ENCODE measurements around the gene IGFBP5.

IGFBP5 gene

DNA sequence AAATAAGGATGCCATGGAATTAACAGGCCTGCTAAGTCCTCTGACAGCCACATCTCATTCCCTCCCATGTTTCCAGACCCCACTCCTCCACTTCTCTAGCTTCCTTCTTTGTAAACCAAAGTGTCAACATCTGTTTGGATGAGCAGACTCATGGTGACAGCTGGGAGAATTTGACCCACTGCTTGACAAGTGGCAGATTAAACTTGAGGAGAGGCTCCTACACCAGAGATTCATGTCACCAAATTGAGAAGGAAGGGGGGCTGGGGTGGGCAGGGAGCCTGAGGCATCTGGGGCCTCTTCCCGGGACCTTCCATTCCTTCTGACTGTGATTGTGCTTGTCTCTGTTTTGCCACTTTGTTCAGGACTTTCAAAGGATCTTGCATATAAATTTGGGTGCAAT, 41.0 kb upstream of the IGFBP5 start:
- TF ChIP-seq, protein P1, sequence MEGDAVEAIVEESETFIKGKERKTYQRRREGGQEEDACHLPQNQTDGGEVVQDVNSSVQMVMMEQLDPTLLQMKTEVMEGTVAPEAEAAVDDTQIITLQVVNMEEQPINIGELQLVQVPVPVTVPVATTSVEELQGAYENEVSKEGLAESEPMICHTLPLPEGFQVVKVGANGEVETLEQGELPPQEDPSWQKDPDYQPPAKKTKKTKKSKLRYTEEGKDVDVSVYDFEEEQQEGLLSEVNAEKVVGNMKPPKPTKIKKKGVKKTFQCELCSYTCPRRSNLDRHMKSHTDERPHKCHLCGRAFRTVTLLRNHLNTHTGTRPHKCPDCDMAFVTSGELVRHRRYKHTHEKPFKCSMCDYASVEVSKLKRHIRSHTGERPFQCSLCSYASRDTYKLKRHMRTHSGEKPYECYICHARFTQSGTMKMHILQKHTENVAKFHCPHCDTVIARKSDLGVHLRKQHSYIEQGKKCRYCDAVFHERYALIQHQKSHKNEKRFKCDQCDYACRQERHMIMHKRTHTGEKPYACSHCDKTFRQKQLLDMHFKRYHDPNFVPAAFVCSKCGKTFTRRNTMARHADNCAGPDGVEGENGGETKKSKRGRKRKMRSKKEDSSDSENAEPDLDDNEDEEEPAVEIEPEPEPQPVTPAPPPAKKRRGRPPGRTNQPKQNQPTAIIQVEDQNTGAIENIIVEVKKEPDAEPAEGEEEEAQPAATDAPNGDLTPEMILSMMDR (IDR thresholded peaks at IDR 0.05), result no peak
- no peak for DNase-seq (ENCODE audit: low spot score)
- H3K27ac ChIP-seq, result no peak overlapping the region

DNA sequence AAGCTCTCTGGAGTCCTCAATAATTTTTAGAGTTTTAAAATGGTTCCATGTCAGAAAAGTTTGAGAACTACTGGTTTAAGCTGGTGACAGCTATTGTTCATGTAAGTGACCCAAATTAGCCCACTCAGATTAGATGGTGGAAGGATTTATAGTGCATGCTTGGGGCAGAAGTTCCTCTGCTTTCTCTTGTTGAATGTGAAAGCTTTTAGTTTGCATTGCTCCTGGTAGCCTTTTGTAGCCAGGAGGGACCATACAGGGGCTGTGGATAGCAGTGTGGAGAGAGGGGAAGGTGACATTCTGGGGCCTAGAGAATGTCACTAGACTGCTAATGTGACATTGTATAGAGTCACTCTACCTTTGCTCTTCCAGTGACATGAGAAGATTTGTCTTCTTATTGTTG, 40.3 kb upstream of the IGFBP5 start:
- Histone ChIP-seq H3K4me3 (no peak overlapping the region), H3K27ac (no peak overlapping the region)
- DNase-seq (ENCODE audit: low spot score), result no peak
- TF ChIP-seq, protein P1 (IDR thresholded peaks at IDR 0.05), result no peak

More for the DNA sequence above, 41.0 kb upstream of the IGFBP5 start:
- H3K4me3 ChIP-seq, result no peak overlapping the region

DNA sequence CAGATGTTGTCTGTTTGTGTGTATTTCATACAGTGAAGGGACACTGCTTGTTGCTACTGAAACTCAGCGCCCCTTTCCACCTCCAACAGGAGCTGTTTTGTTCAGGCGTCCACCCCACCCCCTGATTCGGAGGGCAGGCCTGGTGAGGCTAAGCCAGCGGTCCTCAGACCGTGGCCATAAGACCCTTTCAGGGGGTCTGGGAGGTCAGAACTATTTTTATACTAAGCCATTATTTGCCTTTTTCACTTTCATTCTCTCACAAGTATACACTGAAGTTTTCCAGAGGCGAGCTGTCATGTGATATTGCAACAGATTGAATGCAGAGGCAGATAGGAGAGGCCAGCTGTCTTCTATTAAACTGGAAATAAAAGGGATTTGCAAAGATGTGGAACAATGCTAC, 39.7 kb upstream of the IGFBP5 start:
- no peak overlapping the region for H3K27ac ChIP-seq
- no peak for DNase-seq (ENCODE audit: low spot score)
- H3K4me3 ChIP-seq, result no peak overlapping the region
- TF ChIP-seq, protein P1 (IDR thresholded peaks at IDR 0.05), result no peak

DNA sequence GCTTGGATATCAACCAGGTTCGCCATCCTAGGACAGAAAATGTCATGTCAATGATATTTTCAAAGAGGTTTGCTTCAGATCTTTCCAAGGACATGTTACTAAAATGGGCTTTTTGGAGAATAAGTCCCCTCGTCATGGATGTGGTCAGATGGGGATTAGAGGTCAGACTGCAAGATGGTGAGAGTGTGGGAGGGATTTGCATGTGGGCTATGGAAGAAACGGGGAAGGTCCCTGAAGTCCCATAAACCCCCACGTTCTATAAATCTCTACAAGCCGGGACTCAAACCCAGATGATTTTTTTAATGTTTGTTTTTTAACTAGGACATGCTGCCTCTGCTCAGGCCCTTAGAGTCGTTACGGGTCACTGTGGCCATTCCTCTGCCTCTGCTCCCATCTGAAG, 37.7 kb upstream of the IGFBP5 start:
- H3K4me3 ChIP-seq, result no peak overlapping the region
- H3K27ac ChIP-seq, result no peak overlapping the region
- no peak for DNase-seq (ENCODE audit: low spot score)
- TF ChIP-seq, protein P1 (IDR thresholded peaks at IDR 0.05), result no peak

DNA sequence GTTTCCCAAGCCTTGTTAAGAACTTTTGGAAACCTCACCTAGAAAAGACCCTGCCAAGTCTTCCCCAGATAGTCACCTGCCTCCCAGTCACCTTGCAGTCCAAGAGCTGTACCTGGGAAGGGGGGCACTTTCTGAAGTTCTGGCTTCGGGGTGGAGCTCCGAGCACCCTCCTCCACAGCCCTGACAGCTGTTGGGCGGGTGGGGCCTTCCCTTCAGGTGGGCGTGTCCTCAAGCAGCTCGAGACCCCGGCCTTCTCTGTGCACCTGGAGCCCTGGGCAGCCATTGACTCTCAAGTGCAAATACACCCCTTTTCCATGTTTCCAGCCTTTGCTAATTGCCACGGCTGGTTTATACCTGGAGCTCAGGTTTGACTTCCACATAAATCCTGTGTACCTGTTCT, 37.0 kb upstream of the IGFBP5 start:
- Histone ChIP-seq H3K27ac (no peak overlapping the region), H3K4me3 (no peak overlapping the region)
- TF ChIP-seq, protein P1 (IDR thresholded peaks at IDR 0.05), result no peak
- DNase-seq (ENCODE audit: low spot score), result no peak

DNA sequence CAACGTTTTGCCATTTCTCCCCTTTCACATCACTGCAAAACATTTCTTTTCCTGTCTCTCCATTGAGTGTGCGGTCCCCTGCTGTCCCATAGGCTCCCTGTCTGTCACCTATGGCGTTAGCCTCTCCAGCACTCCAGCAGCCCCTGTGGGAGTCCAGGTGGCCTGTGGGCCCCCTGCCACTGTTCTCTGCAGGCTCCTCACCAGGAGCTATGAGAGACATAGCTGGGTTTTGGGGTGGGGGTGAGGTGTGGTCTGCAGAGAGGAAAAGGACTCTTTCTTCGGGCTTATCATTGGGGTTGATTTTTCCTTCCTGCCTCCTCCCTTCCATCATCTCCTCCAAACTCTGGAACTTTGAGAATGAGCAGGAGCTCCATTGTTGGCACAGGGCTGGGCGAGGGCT, 36.1 kb upstream of the IGFBP5 start:
- DNase-seq (ENCODE audit: low spot score), result no peak
- TF ChIP-seq, protein P1 (IDR thresholded peaks at IDR 0.05), result no peak
- H3K27ac ChIP-seq, result no peak overlapping the region

DNA sequence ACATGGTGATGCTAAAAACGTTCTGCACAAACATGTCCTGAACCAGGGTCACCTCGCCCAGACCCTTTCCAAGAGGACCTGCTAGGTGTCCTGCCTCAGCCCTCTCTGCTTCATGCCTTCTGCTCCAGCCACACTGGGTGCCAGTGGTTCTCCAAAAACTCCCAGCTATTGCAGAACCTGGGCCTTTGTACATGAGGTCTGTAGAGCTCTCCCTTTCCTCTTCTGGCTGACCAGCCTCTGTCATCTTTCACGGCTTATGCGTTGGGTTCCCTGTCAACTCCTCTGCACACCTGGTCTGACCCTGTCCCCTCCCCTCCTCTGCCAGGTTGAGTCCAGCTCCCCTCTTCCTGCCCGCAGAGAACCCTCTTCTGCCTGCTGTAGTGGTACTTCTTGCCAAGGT, 35.5 kb upstream of the IGFBP5 start:
- no peak overlapping the region for H3K4me3 ChIP-seq
- DNase-seq (ENCODE audit: low spot score), result no peak
- H3K27ac ChIP-seq, result no peak overlapping the region
- TF ChIP-seq, protein P1 (IDR thresholded peaks at IDR 0.05), result no peak

More for the DNA sequence above, 36.1 kb upstream of the IGFBP5 start:
- H3K4me3 ChIP-seq, result no peak overlapping the region
